ENCODE measurements around the gene ANAPC7. TPM values are rescaled to one million over a fixed set of nuclear protein-coding genes. Genes with fewer than 3 reads are reported as not detected.

The ANAPC7 gene
- total and polyA plus RNA-seq, 3 donors from 2014 or later, result 67.1 to 96.5 (median 94.4) TPM

- TF ChIP-seq POLR2A (IDR thresholded peaks at IDR 0.05) (no peak), CTCF (IDR thresholded peaks at IDR 0.05) (no peak)
- H3K36me3 ChIP-seq (ENCODE audit: low read depth, missing control alignments), result no peaks in the 10 kb centered on the region
- no peak for DNase-seq
- intact Hi-C loops (cut with DNase I; ENCODE audit: low total_unique reads), result no loop called here
- H3K27ac ChIP-seq, result no peak overlapping the region
- peaks cover 18% of the 10 kb centered on the region for H3K4me1 ChIP-seq
- 76 to 81% methylated on average over 7 to 13 of the region's 13 CpGs for WGBS, 2 donors
- H3K4me3 ChIP-seq, result no peak overlapping the region
- no peaks in the 10 kb centered on the region for H3K27me3 ChIP-seq
- H3K9me3 ChIP-seq, result no peaks in the 10 kb centered on the region
Observed at GRCh38 chr12:110371408-110372055, 32.0 kb downstream of the ANAPC7 start.

GRCh38 chr12:110370732-110371231, 32.7 kb downstream of the ANAPC7 start:
- 70 to 74% methylated on average over 11 to 13 of the region's 13 CpGs for WGBS, 2 donors
- no peak for DNase-seq
- H3K27ac ChIP-seq, result no peak overlapping the region

GRCh38 chr12:110369992-110370391, 33.5 kb downstream of the ANAPC7 start:
- Histone ChIP-seq H3K4me3 (no peak overlapping the region), H3K36me3 (ENCODE audit: low read depth, missing control alignments) (no peaks in the 10 kb centered on the region), H3K27ac (no peak overlapping the region), H3K4me1 (peaks cover 20% of the 10 kb centered on the region), H3K9me3 (no peaks in the 10 kb centered on the region), H3K27me3 (no peaks in the 10 kb centered on the region)
- no peak for DNase-seq
- intact Hi-C loops (cut with DNase I; ENCODE audit: low total_unique reads), result no loop called here
- WGBS, 2 donors, result 95 to 97% methylated on average over 8 of the region's 8 CpGs
- TF ChIP-seq CTCF (IDR thresholded peaks at IDR 0.05) (no peak), POLR2A (IDR thresholded peaks at IDR 0.05) (no peak)

More at GRCh38 chr12:110370732-110371231, 32.7 kb downstream of the ANAPC7 start:
- intact Hi-C loops (cut with DNase I; ENCODE audit: low total_unique reads), result no loop called here
- H3K36me3 ChIP-seq (ENCODE audit: low read depth, missing control alignments), result no peaks in the 10 kb centered on the region
- H3K4me3 ChIP-seq, result no peak overlapping the region
- TF ChIP-seq POLR2A (IDR thresholded peaks at IDR 0.05) (no peak), CTCF (IDR thresholded peaks at IDR 0.05) (no peak)
- peaks cover 20% of the 10 kb centered on the region for H3K4me1 ChIP-seq
- no peaks in the 10 kb centered on the region for H3K9me3 ChIP-seq
- no peaks in the 10 kb centered on the region for H3K27me3 ChIP-seq

- Histone ChIP-seq H3K9me3 (no peaks in the 10 kb centered on the region), H3K4me3 (no peak overlapping the region), H3K27ac (peak overlapping the region; percentile 57 to 74), H3K27me3 (no peaks in the 10 kb centered on the region), H3K36me3 (ENCODE audit: low read depth, missing control alignments) (no peaks in the 10 kb centered on the region), H3K4me1 (peaks cover 9% of the 10 kb centered on the region)
- TF ChIP-seq POLR2A (IDR thresholded peaks at IDR 0.05) (no peak), CTCF (IDR thresholded peaks at IDR 0.05) (no peak)
- DNase-seq, result peak; percentile 42
- intact Hi-C loops (cut with DNase I; ENCODE audit: low total_unique reads), result no loop called here
- WGBS, 2 donors, result 72 to 87% methylated on average over 13 to 15 of the region's 15 CpGs
Observed at GRCh38 chr12:110367181-110367864, 36.2 kb downstream of the ANAPC7 start.

Data from testis (tissue), 3 donors.